MM.1S (cell line): ENCODE measurements around the gene INSIG2.
"Not testable (repeated sequence)": the region's sequence is repeated elsewhere in the genome, so short reads cannot be mapped to it uniquely, and the experiment has no call there.

Experiments
- EZH2phosphoT487 ChIP-seq: fragments of 300-600 bp; sonication (generic); IDR thresholded peaks from 2 replicates; pipeline ENCODE4 v1.6.1; 2018; ENCODE audit warnings: antibody characterized with exemption, low read length
- TF ChIP-seq, protein P1 (sequence below): fragments of 300-600 bp; sonication (generic); IDR thresholded peaks from 2 replicates; pipeline ENCODE4 v1.5.1; 2016; ENCODE audit warnings: antibody characterized with exemption, low read length, mixed read lengths

DNA sequence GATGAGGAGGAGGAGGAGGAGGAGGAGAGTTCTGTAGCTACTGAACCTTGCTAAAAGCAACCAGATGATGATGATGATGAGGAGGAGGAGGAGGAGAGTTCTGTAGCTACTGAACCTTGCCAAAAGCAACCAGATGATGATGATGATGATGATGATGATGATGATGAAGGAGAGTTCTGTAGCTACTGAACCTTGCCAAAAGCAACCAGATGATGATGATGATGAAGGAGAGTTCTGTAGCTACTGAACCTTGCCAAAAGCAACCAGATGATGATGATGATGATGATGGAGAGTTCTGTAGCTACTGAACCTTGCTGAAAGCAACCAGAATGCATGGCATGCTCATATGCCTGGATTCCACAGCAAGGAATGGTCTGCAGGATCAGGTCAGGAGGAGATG lies 5.8 kb downstream of the INSIG2 start:
- not testable (repeated sequence) for TF ChIP-seq EZH2phosphoT487
- TF ChIP-seq, protein P1, sequence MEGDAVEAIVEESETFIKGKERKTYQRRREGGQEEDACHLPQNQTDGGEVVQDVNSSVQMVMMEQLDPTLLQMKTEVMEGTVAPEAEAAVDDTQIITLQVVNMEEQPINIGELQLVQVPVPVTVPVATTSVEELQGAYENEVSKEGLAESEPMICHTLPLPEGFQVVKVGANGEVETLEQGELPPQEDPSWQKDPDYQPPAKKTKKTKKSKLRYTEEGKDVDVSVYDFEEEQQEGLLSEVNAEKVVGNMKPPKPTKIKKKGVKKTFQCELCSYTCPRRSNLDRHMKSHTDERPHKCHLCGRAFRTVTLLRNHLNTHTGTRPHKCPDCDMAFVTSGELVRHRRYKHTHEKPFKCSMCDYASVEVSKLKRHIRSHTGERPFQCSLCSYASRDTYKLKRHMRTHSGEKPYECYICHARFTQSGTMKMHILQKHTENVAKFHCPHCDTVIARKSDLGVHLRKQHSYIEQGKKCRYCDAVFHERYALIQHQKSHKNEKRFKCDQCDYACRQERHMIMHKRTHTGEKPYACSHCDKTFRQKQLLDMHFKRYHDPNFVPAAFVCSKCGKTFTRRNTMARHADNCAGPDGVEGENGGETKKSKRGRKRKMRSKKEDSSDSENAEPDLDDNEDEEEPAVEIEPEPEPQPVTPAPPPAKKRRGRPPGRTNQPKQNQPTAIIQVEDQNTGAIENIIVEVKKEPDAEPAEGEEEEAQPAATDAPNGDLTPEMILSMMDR, result not testable (repeated sequence)
